ENCODE measurements around the gene FAM221B.

Gene FAM221B

GRCh38 chr9:35816708-35817107, 11.8 kb downstream of the FAM221B start:
- Histone ChIP-seq H2AFZ (no peak overlapping the region), H3K4me2 (ENCODE audit: low read length) (no peak overlapping the region), H3K9ac (no peak overlapping the region), H3K79me2 (no peaks in the 10 kb centered on the region), H3K36me3 (ENCODE audit: control insufficient read depth, insufficient read depth, low read length) (no peaks in the 10 kb centered on the region), H3K9me3 (ENCODE audit: control insufficient read depth, low read length) (no peaks in the 10 kb centered on the region), H3K4me1 (peaks cover 17% of the 10 kb centered on the region), H3K27ac (no peak overlapping the region), H3K27me3 (ENCODE audit: control insufficient read depth, insufficient read depth, low read length) (no peaks in the 10 kb centered on the region), H3K4me3 (ENCODE audit: low read depth, low read length) (no peak overlapping the region)
- TF ChIP-seq CTCF (IDR thresholded peaks at IDR 0.05): no peak

GRCh38 chr9:35814841-35815543, 13.5 kb downstream of the FAM221B start, which contains the start of gene HINT2:
TSS of gene HINT2 (minus strand) at chr9:35815042. CDS start at chr9:35814979, 63 bp downstream.
- Histone ChIP-seq H2AFZ (peak within 1 kb of the TSS; percentile 93), H3K27me3 (ENCODE audit: control insufficient read depth, insufficient read depth, low read length) (no peaks in the 10 kb centered on the region), H3K4me2 (ENCODE audit: low read length) (peak within 1 kb of the TSS; percentile 94), H3K27ac (peak within 1 kb of the TSS; percentile 97), H3K36me3 (ENCODE audit: control insufficient read depth, insufficient read depth, low read length) (no peaks in the 10 kb centered on the region), H3K9me3 (ENCODE audit: control insufficient read depth, low read length) (no peaks in the 10 kb centered on the region), H3K4me3 (ENCODE audit: low read depth, low read length) (peak within 1 kb of the TSS; percentile 97), H3K4me1 (peaks cover 17% of the 10 kb centered on the region), H3K9ac (peak within 1 kb of the TSS; percentile 67), H3K79me2 (no peaks in the 10 kb centered on the region)
- no peak for TF ChIP-seq CTCF (IDR thresholded peaks at IDR 0.05)

GRCh38 chr9:35814106-35814840, 14.3 kb downstream of the FAM221B start:
- H3K4me3 ChIP-seq (ENCODE audit: low read depth, low read length): peak overlapping the region; percentile 97
- peak overlapping the region; percentile 93 for H2AFZ ChIP-seq
- no peaks in the 10 kb centered on the region for H3K27me3 ChIP-seq (ENCODE audit: control insufficient read depth, insufficient read depth, low read length)
- peak overlapping the region; percentile 97 for H3K27ac ChIP-seq
- H3K9ac ChIP-seq: peak overlapping the region; percentile 67
- peaks cover 17% of the 10 kb centered on the region for H3K4me1 ChIP-seq
- H3K79me2 ChIP-seq: no peaks in the 10 kb centered on the region
- H3K9me3 ChIP-seq (ENCODE audit: control insufficient read depth, low read length): no peaks in the 10 kb centered on the region
- H3K36me3 ChIP-seq (ENCODE audit: control insufficient read depth, insufficient read depth, low read length): no peaks in the 10 kb centered on the region
- peak; percentile 24 for TF ChIP-seq CTCF (IDR thresholded peaks at IDR 0.05)
- H3K4me2 ChIP-seq (ENCODE audit: low read length): peak overlapping the region; percentile 94

- Histone ChIP-seq H3K79me2 (no peaks in the 10 kb centered on the region), H3K4me1 (peaks cover 17% of the 10 kb centered on the region), H2AFZ (no peak overlapping the region), H3K27ac (peak overlapping the region; percentile 97), H3K4me2 (ENCODE audit: low read length) (peak overlapping the region; percentile 94), H3K36me3 (ENCODE audit: control insufficient read depth, insufficient read depth, low read length) (no peaks in the 10 kb centered on the region), H3K9ac (no peak overlapping the region), H3K27me3 (ENCODE audit: control insufficient read depth, insufficient read depth, low read length) (no peaks in the 10 kb centered on the region), H3K4me3 (ENCODE audit: low read depth, low read length) (peak overlapping the region; percentile 97), H3K9me3 (ENCODE audit: control insufficient read depth, low read length) (no peaks in the 10 kb centered on the region)
- TF ChIP-seq CTCF (IDR thresholded peaks at IDR 0.05): peak; percentile 6
Measured at GRCh38 chr9:35813434-35814105, 15.0 kb downstream of the FAM221B start.
